ENCODE results near the gene AAMDC. TPM values are rescaled to one million over a fixed set of nuclear protein-coding genes. Genes with fewer than 3 reads are reported as not detected.
"Not testable (repeated sequence)": the region's sequence is repeated elsewhere in the genome, so short reads cannot be mapped to it uniquely, and the experiment has no call there.

AAMDC gene
- total RNA-seq, 1 experiment from 2014 or later: 13.0 TPM

DNA sequence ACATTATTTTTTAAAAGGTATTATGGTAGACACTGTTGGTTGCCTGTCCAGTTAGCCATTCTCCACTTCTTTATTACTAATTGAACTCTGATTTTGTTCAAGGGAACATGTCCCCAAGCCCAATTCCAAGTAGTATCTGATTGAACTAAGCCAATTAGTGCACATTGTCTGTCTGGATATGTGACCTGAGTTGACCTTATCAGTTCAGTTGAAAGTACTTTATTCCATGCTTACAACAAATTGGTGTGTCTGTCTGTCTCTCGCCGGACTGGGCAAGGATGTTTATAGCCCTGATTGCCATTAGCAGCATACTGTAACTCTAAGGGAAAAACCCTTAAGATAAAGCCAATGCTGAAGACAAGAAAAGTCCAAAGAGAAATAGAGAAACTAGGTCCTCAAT is 87.9 kb downstream of the AAMDC start:
- peaks cover 9% of the 10 kb centered on the region for H3K36me3 Mint-ChIP-seq (ENCODE audit: insufficient read depth, unreplicated experiment)
- H3K27me3 Mint-ChIP-seq (ENCODE audit: insufficient read depth, unreplicated experiment): no peaks in the 10 kb centered on the region
- CTCF ChIA-PET: no interaction called here
- no TSS peak for BruUV-seq (replicated peaks)
- TF ChIP-seq, protein P1, sequence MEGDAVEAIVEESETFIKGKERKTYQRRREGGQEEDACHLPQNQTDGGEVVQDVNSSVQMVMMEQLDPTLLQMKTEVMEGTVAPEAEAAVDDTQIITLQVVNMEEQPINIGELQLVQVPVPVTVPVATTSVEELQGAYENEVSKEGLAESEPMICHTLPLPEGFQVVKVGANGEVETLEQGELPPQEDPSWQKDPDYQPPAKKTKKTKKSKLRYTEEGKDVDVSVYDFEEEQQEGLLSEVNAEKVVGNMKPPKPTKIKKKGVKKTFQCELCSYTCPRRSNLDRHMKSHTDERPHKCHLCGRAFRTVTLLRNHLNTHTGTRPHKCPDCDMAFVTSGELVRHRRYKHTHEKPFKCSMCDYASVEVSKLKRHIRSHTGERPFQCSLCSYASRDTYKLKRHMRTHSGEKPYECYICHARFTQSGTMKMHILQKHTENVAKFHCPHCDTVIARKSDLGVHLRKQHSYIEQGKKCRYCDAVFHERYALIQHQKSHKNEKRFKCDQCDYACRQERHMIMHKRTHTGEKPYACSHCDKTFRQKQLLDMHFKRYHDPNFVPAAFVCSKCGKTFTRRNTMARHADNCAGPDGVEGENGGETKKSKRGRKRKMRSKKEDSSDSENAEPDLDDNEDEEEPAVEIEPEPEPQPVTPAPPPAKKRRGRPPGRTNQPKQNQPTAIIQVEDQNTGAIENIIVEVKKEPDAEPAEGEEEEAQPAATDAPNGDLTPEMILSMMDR (IDR thresholded peaks at IDR 0.05; ENCODE audit: unreplicated experiment): no peak
- no peak for DNase-seq (ENCODE audit: unreplicated experiment)
- POLR2A ChIA-PET: no interaction called here
- no peak overlapping the region for H3K27ac Mint-ChIP-seq (ENCODE audit: low read depth, unreplicated experiment)
- no peaks in the 10 kb centered on the region for H3K9me3 Mint-ChIP-seq (ENCODE audit: unreplicated experiment)
- H3K4me1 Mint-ChIP-seq (ENCODE audit: insufficient read depth, unreplicated experiment): peaks cover 2% of the 10 kb centered on the region
- H3K4me3 Mint-ChIP-seq (ENCODE audit: unreplicated experiment): no peak overlapping the region
- intact Hi-C loops (cut with micrococcal nuclease): no loop called here

DNA sequence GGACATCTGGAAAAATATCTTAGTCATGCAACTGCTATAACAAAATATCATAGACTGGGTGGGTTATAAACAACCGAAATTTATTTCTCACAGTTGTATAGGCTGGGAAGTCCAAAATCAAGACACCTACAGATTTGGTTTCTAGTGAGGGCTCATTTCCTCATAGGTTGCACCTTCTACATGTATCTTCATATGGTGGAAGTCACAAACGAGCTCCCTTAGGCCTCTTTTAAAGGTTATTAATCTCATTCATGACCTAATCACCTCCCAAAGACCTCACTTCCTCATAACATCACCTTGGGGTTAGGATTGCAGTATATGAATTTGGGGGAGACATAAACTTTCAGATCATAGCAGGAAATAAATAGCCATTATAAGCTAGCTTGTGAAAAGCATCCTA is 88.3 kb downstream of the AAMDC start:
- BruUV-seq (replicated peaks): no TSS peak
- POLR2A ChIA-PET: no interaction called here
- Mint-ChIP-seq H3K27me3 (ENCODE audit: insufficient read depth, unreplicated experiment) (no peaks in the 10 kb centered on the region), H3K4me3 (ENCODE audit: unreplicated experiment) (no peak overlapping the region), H3K4me1 (ENCODE audit: insufficient read depth, unreplicated experiment) (peaks cover 6% of the 10 kb centered on the region), H3K9me3 (ENCODE audit: unreplicated experiment) (no peaks in the 10 kb centered on the region), H3K36me3 (ENCODE audit: insufficient read depth, unreplicated experiment) (peaks cover 9% of the 10 kb centered on the region), H3K27ac (ENCODE audit: low read depth, unreplicated experiment) (no peak overlapping the region)
- CTCF ChIA-PET: no interaction called here
- intact Hi-C loops (cut with micrococcal nuclease): no loop called here
- TF ChIP-seq, protein P1 (IDR thresholded peaks at IDR 0.05; ENCODE audit: unreplicated experiment): no peak
- DNase-seq (ENCODE audit: unreplicated experiment): no peak

DNA sequence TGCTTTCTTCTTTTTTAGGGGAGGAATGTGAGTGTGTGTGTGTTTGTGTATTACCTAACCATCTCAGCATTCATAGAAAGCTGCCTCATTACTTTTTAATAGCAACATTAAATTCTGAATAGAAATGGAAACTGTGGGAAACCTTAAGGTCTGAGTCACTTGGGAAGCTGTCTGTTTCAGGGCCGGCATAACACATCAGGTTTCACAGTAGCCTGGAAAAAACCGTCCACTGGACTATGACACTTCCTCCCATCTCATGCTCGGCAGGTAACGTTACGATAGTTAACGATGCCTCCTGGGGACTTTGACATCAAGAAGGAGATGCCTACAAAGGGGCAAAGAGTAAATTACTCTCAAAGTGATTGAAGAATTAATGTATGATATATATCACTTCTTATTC is 89.9 kb downstream of the AAMDC start:
- H3K27me3 Mint-ChIP-seq (ENCODE audit: insufficient read depth, unreplicated experiment); intact Hi-C loops (cut with micrococcal nuclease); DNase-seq (ENCODE audit: unreplicated experiment); BruUV-seq (replicated peaks); H3K9me3 Mint-ChIP-seq (ENCODE audit: unreplicated experiment); H3K36me3 Mint-ChIP-seq (ENCODE audit: insufficient read depth, unreplicated experiment); CTCF ChIA-PET; H3K4me3 Mint-ChIP-seq (ENCODE audit: unreplicated experiment); H3K27ac Mint-ChIP-seq (ENCODE audit: low read depth, unreplicated experiment); POLR2A ChIA-PET: not testable (repeated sequence)
- H3K4me1 Mint-ChIP-seq (ENCODE audit: insufficient read depth, unreplicated experiment): peaks cover 14% of the 10 kb centered on the region

DNA sequence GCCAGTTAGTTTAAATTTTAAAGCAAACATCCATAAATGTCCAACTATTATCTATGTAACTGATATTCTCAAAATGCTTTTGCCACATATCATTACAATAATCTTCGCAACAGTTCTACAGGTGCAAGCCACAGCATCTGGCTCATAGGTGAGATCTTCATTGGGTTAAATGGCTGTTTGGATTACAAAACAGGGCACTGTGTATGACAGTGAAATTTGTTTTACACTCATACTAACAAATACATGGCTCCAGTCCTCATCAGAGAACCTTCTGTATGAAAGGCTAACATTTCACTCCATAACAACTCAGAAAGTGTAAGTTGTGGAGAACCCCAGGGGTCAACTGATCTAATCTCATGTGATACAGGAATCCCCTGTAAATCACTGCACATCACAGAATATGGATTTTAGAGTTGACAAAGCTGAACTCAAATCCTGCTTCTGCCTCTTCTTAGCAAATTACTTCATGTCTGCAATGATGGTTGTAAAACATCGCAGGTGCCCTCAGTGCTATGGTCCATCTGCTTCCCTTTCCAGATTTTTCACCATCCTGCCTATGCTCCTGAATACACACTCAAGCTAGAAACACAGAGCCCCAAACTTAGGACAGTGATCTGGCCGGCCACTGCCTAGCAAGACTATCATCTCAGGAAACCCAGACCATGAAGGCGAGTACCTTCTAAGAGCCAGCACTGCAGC is 92.8 kb downstream of the AAMDC start:
- POLR2A ChIA-PET; BruUV-seq (replicated peaks); intact Hi-C loops (cut with micrococcal nuclease); CTCF ChIA-PET; H3K27me3 Mint-ChIP-seq (ENCODE audit: insufficient read depth, unreplicated experiment); H3K9me3 Mint-ChIP-seq (ENCODE audit: unreplicated experiment): not testable (repeated sequence)
- H3K4me3 Mint-ChIP-seq (ENCODE audit: unreplicated experiment): peak overlapping the region; percentile 19
- DNase-seq (ENCODE audit: unreplicated experiment): peak; percentile 8
- H3K27ac Mint-ChIP-seq (ENCODE audit: low read depth, unreplicated experiment): peak overlapping the region; percentile 64
- H3K36me3 Mint-ChIP-seq (ENCODE audit: insufficient read depth, unreplicated experiment): peaks cover 20% of the 10 kb centered on the region
- peaks cover 14% of the 10 kb centered on the region for H3K4me1 Mint-ChIP-seq (ENCODE audit: insufficient read depth, unreplicated experiment)

DNA sequence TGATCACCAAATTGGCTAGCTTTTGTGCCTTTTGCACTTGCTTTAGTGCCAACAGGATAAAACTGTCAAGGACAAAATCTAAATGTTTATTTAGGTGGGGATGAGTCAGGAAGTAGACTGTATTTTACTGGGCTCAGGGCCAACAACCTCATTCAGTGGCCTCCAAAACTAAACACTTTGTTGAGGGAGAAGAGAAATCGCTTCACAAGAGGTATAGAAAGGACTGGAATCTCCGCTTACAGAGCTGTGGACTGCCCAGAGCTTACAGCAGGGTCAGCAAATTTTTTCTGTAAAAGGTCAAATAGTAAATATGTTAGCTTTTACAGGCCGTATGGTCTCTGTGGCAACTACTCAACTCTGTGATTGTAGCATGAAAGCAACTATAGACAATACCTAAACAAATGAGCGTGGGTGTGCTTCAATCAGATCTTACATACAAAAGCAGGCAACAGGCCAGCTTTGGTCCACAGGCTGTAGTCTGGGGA is 93.4 kb downstream of the AAMDC start:
- DNase-seq (ENCODE audit: unreplicated experiment): peak; percentile 89
- BruUV-seq (replicated peaks); intact Hi-C loops (cut with micrococcal nuclease); H3K27me3 Mint-ChIP-seq (ENCODE audit: insufficient read depth, unreplicated experiment); POLR2A ChIA-PET; CTCF ChIA-PET; H3K9me3 Mint-ChIP-seq (ENCODE audit: unreplicated experiment): not testable (repeated sequence)
- peaks cover 24% of the 10 kb centered on the region for H3K36me3 Mint-ChIP-seq (ENCODE audit: insufficient read depth, unreplicated experiment)
- peak overlapping the region; percentile 19 for H3K4me3 Mint-ChIP-seq (ENCODE audit: unreplicated experiment)
- peaks cover 14% of the 10 kb centered on the region for H3K4me1 Mint-ChIP-seq (ENCODE audit: insufficient read depth, unreplicated experiment)
- H3K27ac Mint-ChIP-seq (ENCODE audit: low read depth, unreplicated experiment): peak overlapping the region; percentile 64

DNA sequence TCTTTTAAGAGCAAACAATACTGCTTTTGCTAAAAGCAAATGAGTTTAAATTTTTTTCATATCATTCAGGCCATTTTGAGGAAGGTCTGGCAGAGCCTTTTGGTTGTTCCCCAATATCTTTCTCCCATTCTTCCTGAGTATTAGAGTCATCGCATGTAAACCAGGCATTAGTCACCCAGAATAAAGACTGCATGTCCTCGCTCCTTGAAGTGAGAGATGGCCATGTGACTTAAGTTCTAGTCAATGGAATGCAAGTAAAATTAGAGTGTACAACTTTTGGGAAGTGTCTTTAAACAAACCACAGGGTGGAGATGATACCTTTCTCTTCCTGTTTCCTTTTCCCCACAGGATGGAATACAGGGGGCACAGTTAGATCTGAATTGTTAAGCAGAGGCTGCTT is 96.8 kb downstream of the AAMDC start:
- H3K27ac Mint-ChIP-seq (ENCODE audit: low read depth, unreplicated experiment); H3K27me3 Mint-ChIP-seq (ENCODE audit: insufficient read depth, unreplicated experiment); POLR2A ChIA-PET; H3K4me3 Mint-ChIP-seq (ENCODE audit: unreplicated experiment); H3K9me3 Mint-ChIP-seq (ENCODE audit: unreplicated experiment); DNase-seq (ENCODE audit: unreplicated experiment); intact Hi-C loops (cut with micrococcal nuclease); BruUV-seq (replicated peaks): not testable (repeated sequence)
- Mint-ChIP-seq H3K4me1 (ENCODE audit: insufficient read depth, unreplicated experiment) (peaks cover 14% of the 10 kb centered on the region), H3K36me3 (ENCODE audit: insufficient read depth, unreplicated experiment) (peaks cover 36% of the 10 kb centered on the region)
- CTCF ChIA-PET: interaction anchor here (0.6 kb wide), 1 partner anchor 15 kb away, joined by 4 read pairs; no protein-coding TSS in a partner anchor
